H1 (cell line): ENCODE data around the gene TSEN54. TPM values are rescaled to one million over a fixed set of nuclear protein-coding genes. Genes with fewer than 3 reads are reported as not detected.

Source experiments
- CTCF ChIA-PET: fragments of 300-600 bp; sonication (Branson Sonifier 250); formaldehyde crosslinking; loops from one replicate; lab custom pipeline; 2021; ENCODE audit not compliant: partially characterized antibody; lab: Charles Lee
- POLR2A ChIA-PET: fragments of 300-600 bp; sonication (Branson Sonifier 250); formaldehyde crosslinking; loops from one replicate; lab custom pipeline; 2021; ENCODE audit warnings: inconsistent platforms; ENCODE audit not compliant: partially characterized antibody; lab: Charles Lee
- DNase-seq, 2 experiments: peaks; one replicate each; pipeline versions ENCODE4 v3.0.0 to v3.0.0-alpha.2; 2010 to 2022; ENCODE audit warnings: low spot score in 2 of 2, low read depth in 1 of 2, mixed read lengths in 1 of 2
- FAIRE-seq: peaks from 2 replicates; lab custom pipeline; 2011; peaks lifted over from hg19 to GRCh38; lab: Jason Lieb, UNC
- H2AFZ ChIP-seq: 2 replicates; pipeline ENCODE4 v1.8.1; 2012; ENCODE audit warnings: low read length, inconsistent platforms
- H2AK5ac ChIP-seq: 2 replicates; pipeline ENCODE4 v1.6.1; 2013; ENCODE audit warnings: low read depth, low read length
- H2BK120ac ChIP-seq: replicated peaks from 2 replicates; pipeline ENCODE3; 2013; ENCODE audit warnings: low read depth, low read length, inconsistent platforms
- H2BK12ac ChIP-seq: 2 replicates; pipeline ENCODE4 v1.6.1; 2013; ENCODE audit warnings: low read depth, low read length
- H2BK15ac ChIP-seq: 2 replicates; pipeline ENCODE4 v1.6.1; 2013; ENCODE audit warnings: low read length
- H2BK20ac ChIP-seq: 2 replicates; pipeline ENCODE4 v1.6.1; 2013; ENCODE audit warnings: low read length
- H2BK5ac ChIP-seq: 2 replicates; pipeline ENCODE4 v1.6.1; 2013; ENCODE audit warnings: low read depth, low read length
- H3K14ac ChIP-seq: 2 replicates; pipeline ENCODE4 v1.6.1; 2013; ENCODE audit warnings: inconsistent platforms; ENCODE audit not compliant: insufficient read length
- H3K18ac ChIP-seq: 2 replicates; pipeline ENCODE4 v1.6.1; 2013; ENCODE audit warnings: low read length; ENCODE audit errors: extremely low read depth
- H3K23ac ChIP-seq: 2 replicates; pipeline ENCODE4 v1.6.1; 2013; ENCODE audit warnings: inconsistent platforms; ENCODE audit not compliant: insufficient read length
- H3K23me2 ChIP-seq: 2 replicates; pipeline ENCODE4 v1.6.1; 2013; ENCODE audit warnings: low read depth, low read length
- H3K27ac ChIP-seq: 2 replicates; pipeline ENCODE4 v1.6.1; 2011; ENCODE audit warnings: low read depth, low read length, inconsistent platforms
- H3K27me3 ChIP-seq, 4 experiments: replicated peaks in 1 of 4; 1 replicate in 1 of 4; 2 replicates in 3 of 4; pipeline versions ENCODE4 v1.6.1 to v1.8.1; 2011 to 2013; ENCODE audit warnings: low read length in 3 of 4, mild to moderate bottlenecking in 3 of 4, inconsistent platforms in 2 of 4, mixed read lengths in 2 of 4, moderate library complexity in 1 of 4; ENCODE audit not compliant: control insufficient read depth in 3 of 4, insufficient read depth in 3 of 4; ENCODE audit errors: extremely low read depth in 1 of 4
- H3K36me3 ChIP-seq, 4 experiments: 2 replicates each; pipeline versions ENCODE4 v1.6.1 to v1.8.1; 2011 to 2013; ENCODE audit warnings: mild to moderate bottlenecking in 4 of 4, low read length in 3 of 4, moderate library complexity in 2 of 4, control low read depth in 1 of 4, inconsistent platforms in 1 of 4; ENCODE audit not compliant: insufficient read depth in 4 of 4, control insufficient read depth in 2 of 4
- H3K4ac ChIP-seq: replicated peaks from 2 replicates; pipeline ENCODE3; 2013; ENCODE audit warnings: low read length, low read depth, mixed read lengths, inconsistent platforms; ENCODE audit not compliant: insufficient read length
- H3K4me1 ChIP-seq, 4 experiments: replicated peaks in 1 of 4; 1 replicate in 1 of 4; 2 replicates in 3 of 4; pipeline versions ENCODE4 v1.6.1 to v1.8.1; 2011 to 2013; ENCODE audit warnings: low read length in 3 of 4, inconsistent platforms in 2 of 4, mixed read lengths in 1 of 4; ENCODE audit not compliant: insufficient read depth in 4 of 4, control insufficient read depth in 3 of 4
- H3K4me2 ChIP-seq, 2 experiments: 2 replicates each; pipeline versions ENCODE4 v1.6.1 to v1.8.1; 2011 to 2013; ENCODE audit warnings: low read depth in 2 of 2, low read length in 2 of 2, control low read depth in 1 of 2, inconsistent platforms in 1 of 2, mild to moderate bottlenecking in 1 of 2; ENCODE audit not compliant: insufficient read depth in 1 of 2
- H3K4me3 ChIP-seq, 4 experiments: fragments of 200-600, 300-600 bp in 1 of 4; sonication (generic), shearing (Covaris generic), sonication (Bioruptor Twin) in 1 of 4; 2 replicates each; pipeline versions ENCODE4 v1.5.1 to v1.8.1; 2011 to 2016; ENCODE audit warnings: low read length in 4 of 4, low read depth in 3 of 4, control low read depth in 2 of 4, inconsistent platforms in 2 of 4, mild to moderate bottlenecking in 2 of 4, mixed read lengths in 1 of 4, moderate library complexity in 1 of 4; ENCODE audit not compliant: insufficient read depth in 2 of 4; ENCODE audit errors: extremely low read depth in 1 of 4
- H3K56ac ChIP-seq: replicated peaks from 2 replicates; pipeline ENCODE3; 2013; ENCODE audit warnings: low read depth, mild to moderate bottlenecking, mixed read lengths, low read length, inconsistent platforms; ENCODE audit not compliant: insufficient read length
- H3K79me1 ChIP-seq: 2 replicates; pipeline ENCODE4 v1.6.1; 2013; ENCODE audit warnings: low read depth, low read length, control low read depth
- H3K79me2 ChIP-seq, 2 experiments: 2 replicates each; pipeline versions ENCODE4 v1.6.1 to v1.8.1; 2012 to 2013; ENCODE audit warnings: low read length in 2 of 2, mild to moderate bottlenecking in 2 of 2, inconsistent platforms in 1 of 2; ENCODE audit not compliant: insufficient read depth in 2 of 2, control insufficient read depth in 1 of 2
- H3K9ac ChIP-seq, 4 experiments: replicated peaks in 1 of 4; 1 replicate in 1 of 4; 2 replicates in 3 of 4; pipeline versions ENCODE4 v1.6.1 to v1.8.1; 2011 to 2013; ENCODE audit warnings: low read depth in 3 of 4, low read length in 3 of 4, control low read depth in 2 of 4, mild to moderate bottlenecking in 2 of 4, moderate library complexity in 2 of 4, inconsistent platforms in 1 of 4; ENCODE audit errors: extremely low read depth in 1 of 4
- H3K9me3 ChIP-seq, 2 experiments: 2 replicates each; pipeline versions ENCODE4 v1.6.1 to v1.8.1; 2012 to 2013; ENCODE audit warnings: mild to moderate bottlenecking in 2 of 2, moderate library complexity in 2 of 2, control low read depth in 1 of 2, inconsistent platforms in 1 of 2, low read depth in 1 of 2, low read length in 1 of 2, mixed read lengths in 1 of 2; ENCODE audit not compliant: insufficient read depth in 2 of 2
- H4K20me1 ChIP-seq, 2 experiments: replicated peaks in 1 of 2; 2 replicates each; pipeline versions ENCODE3 to v1.8.1; 2011 to 2013; ENCODE audit warnings: inconsistent platforms in 2 of 2, low read length in 2 of 2, mild to moderate bottlenecking in 1 of 2; ENCODE audit not compliant: insufficient read depth in 2 of 2, control insufficient read depth in 1 of 2
- H4K5ac ChIP-seq: 2 replicates; pipeline ENCODE4 v1.6.1; 2013; ENCODE audit warnings: low read length, low read depth, mixed read lengths, inconsistent platforms; ENCODE audit not compliant: insufficient read length
- H4K8ac ChIP-seq: 2 replicates; pipeline ENCODE4 v1.8.0; 2013; ENCODE audit warnings: mild to moderate bottlenecking, moderate library complexity, low read length, inconsistent platforms; ENCODE audit not compliant: insufficient read depth; ENCODE audit errors: extremely low read depth
- H4K91ac ChIP-seq: replicated peaks from 2 replicates; pipeline ENCODE3; 2013; ENCODE audit warnings: low read length, mixed read lengths, inconsistent platforms; ENCODE audit not compliant: insufficient read length
- CHD1 ChIP-seq: IDR thresholded peaks from 2 replicates; pipeline ENCODE4 v1.6.1; 2012; ENCODE audit warnings: low read depth, low read length, improper control_type of control experiment
- CHD2 ChIP-seq: IDR thresholded peaks from 2 replicates; pipeline ENCODE4 v1.6.1; 2012; ENCODE audit warnings: low read length, improper control_type of control experiment
- HDAC2 ChIP-seq, 2 experiments: fragments of 300-600 bp in 1 of 2; sonication (generic) in 1 of 2; IDR thresholded peaks; 2 replicates each; pipeline ENCODE4 v1.6.1; 2011 to 2012; ENCODE audit warnings: low read depth in 2 of 2, low read length in 2 of 2, mild to moderate bottlenecking in 2 of 2, moderate library complexity in 2 of 2, borderline replicate concordance in 1 of 2, inconsistent platforms in 1 of 2
- JUND ChIP-seq: IDR thresholded peaks from 2 replicates; pipeline ENCODE4 v1.6.1; 2011; ENCODE audit warnings: mild to moderate bottlenecking, improper control_type of control experiment, low read length
- PHF8 ChIP-seq: fragments of 200-600 bp; sonication (generic); conservative IDR thresholded peaks from 2 replicates; pipeline ENCODE4 v1.7.1; 2012; ENCODE audit warnings: low read depth, mild to moderate bottlenecking, inconsistent platforms, low read length, moderate library complexity
- POLR2A ChIP-seq, 2 experiments: IDR thresholded peaks; 1 replicate in 1 of 2; 2 replicates in 1 of 2; pipeline ENCODE4 v1.6.1; 2011; ENCODE audit warnings: low read depth in 2 of 2, low read length in 2 of 2, mild to moderate bottlenecking in 2 of 2; ENCODE audit errors: control extremely low read depth in 1 of 2
- POLR2AphosphoS5 ChIP-seq: IDR thresholded peaks from 2 replicates; pipeline ENCODE4 v1.6.1; 2011; ENCODE audit warnings: low read depth, low read length
- RBBP5 ChIP-seq: IDR thresholded peaks from 2 replicates; pipeline ENCODE4 v1.7.1; 2012; ENCODE audit warnings: low read depth, mild to moderate bottlenecking, inconsistent platforms, low read length, moderate library complexity, borderline replicate concordance
- RFX5 ChIP-seq: IDR thresholded peaks from 2 replicates; pipeline ENCODE4 v1.6.1; 2011; ENCODE audit warnings: low read depth, low read length, improper control_type of control experiment, borderline replicate concordance
- SRF ChIP-seq: IDR thresholded peaks from 2 replicates; pipeline ENCODE4 v1.6.1; 2011; ENCODE audit warnings: mild to moderate bottlenecking, low read depth, low read length, moderate library complexity
- TEAD4 ChIP-seq: IDR thresholded peaks from 2 replicates; pipeline ENCODE4 v1.6.1; 2012; ENCODE audit warnings: low read depth, low read length, inconsistent platforms, mixed read lengths
- WGBS, 2 experiments: shearing (Covaris generic) in 1 of 2; methylation state at CpG; one replicate each; pipeline versions ENCODE4 v1.1.6 to v1.1.7; 2013 to 2015; ENCODE audit warnings: low lambda C conversion rate in 2 of 2, mixed read lengths in 2 of 2, inconsistent platforms in 1 of 2, low coverage in 1 of 2, missing lambda C conversion rate in 1 of 2; ENCODE audit not compliant: insufficient replicate concordance in 2 of 2, insufficient coverage in 1 of 2, insufficient read length in 1 of 2; ENCODE audit errors: extremely low coverage in 1 of 2, missing lambda C conversion rate in 1 of 2; 5-methylcytosine and 5-hydroxymethylcytosine counted together
- polyA plus RNA-seq, 7 experiments: library from polyadenylated mRNA; depleted of rRNA in 3 of 7; stranded (reverse) in 5 of 7; unstranded in 2 of 7; fragments of >200 nt in 5 of 7; fragments of 200-250 nt in 2 of 7; gene quantifications; 1 replicate in 5 of 7; 2 replicates in 1 of 7; 4 replicates in 1 of 7; pipeline versions ENCODE4 v1.2.1 to v1.2.3, GENCODE V29; 2011 to 2013; ENCODE audit warnings: missing spikeins in 2 of 7, mixed read lengths in 2 of 7
- total RNA-seq: library from RNA; stranded (reverse); fragmentation: NEBNext Ultra II Directional; extraction: Animal tissue kit (Norgen Biotek cat#: 25700); gene quantifications from 2 replicates; pipeline ENCODE4 v1.2.1, GENCODE V29; 2021

The TSEN54 gene
- total and polyA plus RNA-seq, 2 of the 8 experiments (the other 6 are each of a cell fraction or from before 2014, with no cell fraction given) = 43.6 to 60.3 TPM

DNA sequence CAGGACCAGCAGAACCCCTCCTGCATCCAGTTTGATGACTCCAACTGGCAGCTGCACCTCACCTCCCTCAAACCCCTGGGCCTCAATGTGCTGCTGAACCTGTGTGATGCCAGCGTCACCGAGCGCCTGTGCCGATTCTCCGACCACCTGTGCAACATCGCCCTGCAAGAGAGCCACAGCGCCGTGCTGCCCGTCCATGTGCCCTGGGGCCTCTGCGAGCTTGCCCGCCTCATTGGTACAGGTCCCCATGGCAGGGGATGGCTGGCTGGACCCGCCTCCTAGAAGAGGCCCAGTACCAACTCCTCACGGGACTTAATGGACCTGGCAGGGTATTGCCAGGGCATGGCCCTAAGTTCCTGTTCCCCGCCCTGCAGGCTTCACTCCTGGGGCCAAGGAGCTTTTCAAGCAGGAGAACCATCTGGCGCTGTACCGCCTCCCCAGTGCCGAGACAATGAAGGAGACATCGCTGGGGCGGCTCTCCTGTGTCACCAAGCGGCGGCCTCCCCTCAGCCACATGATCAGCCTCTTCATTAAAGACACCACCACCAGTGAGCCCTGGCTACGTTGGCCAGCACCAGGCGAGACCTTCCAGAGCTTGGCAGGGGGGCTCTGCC lies 23.7 kb upstream of the TSEN54 start:
- no peak overlapping the region for H3K4me3 ChIP-seq

More for the DNA sequence above, 23.7 kb upstream of the TSEN54 start:
- Histone ChIP-seq H3K79me2 (no peaks in the 10 kb centered on the region), H3K9me3 (no peaks in the 10 kb centered on the region), H2BK120ac (no peak overlapping the region), H4K20me1 (peaks cover 0 to 8% of the 10 kb centered on the region in 2 experiments), H3K56ac (no peak overlapping the region), H3K9ac (no peak overlapping the region), H4K5ac (no peak overlapping the region), H3K36me3 (peaks cover 0 to 10% (median 6%) of the 10 kb centered on the region in 4 experiments; a peak in 4 of 8 replicates), H3K27me3 (no peaks in the 10 kb centered on the region), H3K14ac (no peak overlapping the region), H2AFZ (no peak overlapping the region), H3K4me1 (no peaks in the 10 kb centered on the region; a peak in 1 of 7 replicates), H4K91ac (no peak overlapping the region), H3K4me2 (no peak overlapping the region), H2AK5ac (no peak overlapping the region), H2BK20ac (no peak overlapping the region), H2BK15ac (no peak overlapping the region), H3K18ac (no peak overlapping the region), H2BK5ac (no peak overlapping the region; the same call in 1 of the 2 replicates), H3K27ac (no peak overlapping the region), H3K23me2 (no peaks in the 10 kb centered on the region), H3K79me1 (no peaks in the 10 kb centered on the region; the same call in 1 of the 2 replicates), H3K23ac (no peak overlapping the region), H3K4ac (no peak overlapping the region), H2BK12ac (no peak overlapping the region), H4K8ac (no peak overlapping the region)
- POLR2A ChIA-PET = interaction anchor here (0.6 to 1.5 kb wide), 3 partner anchors 9 to 619 kb away, joined by 4 to 5 read pairs (median 4); no protein-coding TSS in a partner anchor
- DNase-seq = no peak
- CTCF ChIA-PET = interaction anchor here (1.0 to 7.3 kb wide), 5 partner anchors 13 to 264 kb away, joined by 3 to 39 read pairs (median 4); partner anchors contain the start of gene SMIM5
- WGBS, 2 experiments = 90% methylated on average over 23 of the region's 23 CpGs; no CpG with 5 or more reads in 1 of the 2 experiments
- TF ChIP-seq SRF = no peak
- TF ChIP-seq RBBP5 = no peak
- TF ChIP-seq JUND = no peak
- TF ChIP-seq PHF8 = no peak
- TF ChIP-seq CHD1 = no peak
- TF ChIP-seq TEAD4 = no peak
- TF ChIP-seq CHD2 = no peak
- no peak for TF ChIP-seq RFX5
- TF ChIP-seq POLR2A (IDR thresholded peaks at IDR 0.05; ENCODE audit: control extremely low read depth in 1 of 2, low read depth in 2 of 2, low read length in 2 of 2) = no peak
- no peak for TF ChIP-seq POLR2AphosphoS5
- no peak for TF ChIP-seq HDAC2 (IDR thresholded peaks at IDR 0.05; ENCODE audit: borderline replicate concordance in 1 of 2, low read depth in 2 of 2, low read length in 2 of 2)
- FAIRE-seq = no peak
